Endodermal cell (in vitro differentiated cells): ENCODE data around the gene CCHCR1. TPM values are rescaled to one million over a fixed set of nuclear protein-coding genes. Genes with fewer than 3 reads are reported as not detected.
A peak's percentile ranks its signal among the peaks of the same experiment; 100 is the strongest.

Experiments used
- DNase-seq: peaks from one replicate; pipeline ENCODE4 v3.0.0-alpha.2; 2017
- H3K27ac ChIP-seq: 2 replicates; pipeline ENCODE4 v1.5.1; 2013; ENCODE audit warnings: mild to moderate bottlenecking, low read depth, low read length, moderate library complexity
- H3K27me3 ChIP-seq: 2 replicates; pipeline ENCODE4 v1.6.1; 2013; ENCODE audit warnings: mild to moderate bottlenecking, low read length, moderate library complexity; ENCODE audit not compliant: insufficient read depth, control insufficient read depth, poor library complexity, severe bottlenecking
- H3K36me3 ChIP-seq: 2 replicates; pipeline ENCODE4 v1.7.0; 2013; ENCODE audit warnings: mild to moderate bottlenecking, low read length, moderate library complexity; ENCODE audit not compliant: control insufficient read depth, insufficient read depth
- H3K4me1 ChIP-seq: one replicate; pipeline ENCODE4 v1.7.0; 2013; ENCODE audit warnings: low read length; ENCODE audit not compliant: control insufficient read depth, insufficient read depth
- H3K4me3 ChIP-seq: 2 replicates; pipeline ENCODE4 v1.5.1; 2013; ENCODE audit warnings: mild to moderate bottlenecking, low read length, moderate library complexity
- H3K9ac ChIP-seq: 2 replicates; pipeline ENCODE4 v1.6.1; 2013; ENCODE audit warnings: mild to moderate bottlenecking, low read length, moderate library complexity; ENCODE audit not compliant: poor library complexity, severe bottlenecking; ENCODE audit errors: extremely low read depth
- H3K9me3 ChIP-seq: 2 replicates; pipeline ENCODE4 v1.6.1; 2013; ENCODE audit warnings: mild to moderate bottlenecking, low read length, moderate library complexity; ENCODE audit not compliant: control insufficient read depth
- H3K27ac Mint-ChIP-seq: 2 replicates; pipeline ENCODE4 v1.8.0; 2020; ENCODE audit warnings: mixed read lengths
- H3K27me3 Mint-ChIP-seq: 2 replicates; pipeline ENCODE4 v1.8.0; 2021; ENCODE audit warnings: mild to moderate bottlenecking, mixed read lengths; ENCODE audit not compliant: insufficient read depth
- H3K36me3 Mint-ChIP-seq: 2 replicates; pipeline ENCODE4 v1.8.0; 2020; ENCODE audit warnings: low read depth, mixed read lengths
- H3K4me1 Mint-ChIP-seq: 2 replicates; pipeline ENCODE4 v1.8.0; 2020; ENCODE audit warnings: mixed read lengths
- H3K4me3 Mint-ChIP-seq: 2 replicates; pipeline ENCODE4 v1.8.0; 2020; ENCODE audit warnings: mild to moderate bottlenecking, moderate library complexity, mixed read lengths
- H3K9me3 Mint-ChIP-seq: 2 replicates; pipeline ENCODE4 v1.8.0; 2020; ENCODE audit warnings: mild to moderate bottlenecking, mixed read lengths
- WGBS, 2 experiments: methylation state at CpG; one replicate each; pipeline versions ENCODE4 v1.1.5 to v1.1.7; 2013; ENCODE audit warnings: missing lambda C conversion rate in 2 of 2, mixed read lengths in 1 of 2; ENCODE audit not compliant: insufficient coverage in 1 of 2, insufficient read length in 1 of 2; 5-methylcytosine and 5-hydroxymethylcytosine counted together
- total RNA-seq, 2 donors: library from RNA; stranded (reverse); fragmentation: NEBNext Ultra II Directional in 1 of 2; extraction: Animal tissue kit (Norgen Biotek cat#: 25700) in 1 of 2; gene quantifications; 2 replicates in 1 of 2; 3 replicates in 1 of 2; pipeline ENCODE4 v1.2.1, GENCODE V29; 2021
- TF ChIP-seq, protein P1 (sequence below): fragments of 200-600 bp; sonication (generic); conservative IDR thresholded peaks from 2 replicates; pipeline ENCODE4 v1.5.0; 2021; ENCODE audit warnings: antibody characterized with exemption, mild to moderate bottlenecking

Gene CCHCR1
- total RNA-seq, 2 donors from 2014 or later: 56.5 to 73.6 TPM

DNA sequence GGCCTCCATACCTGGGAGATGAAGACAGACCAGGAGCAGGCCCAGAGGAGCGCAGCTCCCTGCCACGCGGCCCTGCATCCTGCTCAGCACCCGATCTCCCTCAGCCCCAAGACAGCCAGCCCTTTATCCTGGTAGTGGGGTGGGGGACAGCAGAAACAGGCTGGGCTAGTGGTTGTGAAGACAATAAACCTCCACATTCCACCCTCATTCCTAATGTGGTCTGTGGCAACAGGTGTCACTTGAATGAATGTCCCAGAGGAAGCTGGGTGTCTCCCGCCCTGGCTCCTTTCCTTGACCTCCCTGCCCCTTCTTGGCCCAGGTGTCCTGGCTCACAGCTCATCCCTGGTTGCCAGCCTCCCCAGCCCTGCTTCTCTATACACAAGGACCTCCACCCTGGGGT is 45.1 kb downstream of the CCHCR1 start, which contains the start of gene C6orf15:
Gene C6orf15, minus strand, starts transcription at position 98 of the 400 bp plus-strand sequence. Its CDS starts 20 bp downstream, at position 78.
- peaks cover 17% of the 10 kb centered on the region for H3K27me3 Mint-ChIP-seq
- no peak within 1 kb of the TSS for H3K4me3 Mint-ChIP-seq
- Histone ChIP-seq H3K36me3 (no peaks in the 10 kb centered on the region), H3K27ac (no peak within 1 kb of the TSS), H3K9ac (no peak within 1 kb of the TSS), H3K4me1 (peaks cover 9% of the 10 kb centered on the region), H3K27me3 (no peaks in the 10 kb centered on the region), H3K9me3 (no peaks in the 10 kb centered on the region), H3K4me3 (no peak within 1 kb of the TSS)
- H3K9me3 Mint-ChIP-seq: no peaks in the 10 kb centered on the region
- TF ChIP-seq, protein P1, sequence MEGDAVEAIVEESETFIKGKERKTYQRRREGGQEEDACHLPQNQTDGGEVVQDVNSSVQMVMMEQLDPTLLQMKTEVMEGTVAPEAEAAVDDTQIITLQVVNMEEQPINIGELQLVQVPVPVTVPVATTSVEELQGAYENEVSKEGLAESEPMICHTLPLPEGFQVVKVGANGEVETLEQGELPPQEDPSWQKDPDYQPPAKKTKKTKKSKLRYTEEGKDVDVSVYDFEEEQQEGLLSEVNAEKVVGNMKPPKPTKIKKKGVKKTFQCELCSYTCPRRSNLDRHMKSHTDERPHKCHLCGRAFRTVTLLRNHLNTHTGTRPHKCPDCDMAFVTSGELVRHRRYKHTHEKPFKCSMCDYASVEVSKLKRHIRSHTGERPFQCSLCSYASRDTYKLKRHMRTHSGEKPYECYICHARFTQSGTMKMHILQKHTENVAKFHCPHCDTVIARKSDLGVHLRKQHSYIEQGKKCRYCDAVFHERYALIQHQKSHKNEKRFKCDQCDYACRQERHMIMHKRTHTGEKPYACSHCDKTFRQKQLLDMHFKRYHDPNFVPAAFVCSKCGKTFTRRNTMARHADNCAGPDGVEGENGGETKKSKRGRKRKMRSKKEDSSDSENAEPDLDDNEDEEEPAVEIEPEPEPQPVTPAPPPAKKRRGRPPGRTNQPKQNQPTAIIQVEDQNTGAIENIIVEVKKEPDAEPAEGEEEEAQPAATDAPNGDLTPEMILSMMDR: no peak
- WGBS, 2 experiments: 88 to 90% methylated on average over 1 to 4 of the region's 5 CpGs
- H3K4me1 Mint-ChIP-seq: peaks cover 34% of the 10 kb centered on the region
- DNase-seq: no peak
- no peaks in the 10 kb centered on the region for H3K36me3 Mint-ChIP-seq
- H3K27ac Mint-ChIP-seq: no peak within 1 kb of the TSS

GRCh38 chr6:31111712-31112111 is 45.9 kb downstream of the CCHCR1 start:
- Mint-ChIP-seq H3K27ac (no peak overlapping the region), H3K4me1 (peaks cover 30% of the 10 kb centered on the region), H3K36me3 (no peaks in the 10 kb centered on the region), H3K4me3 (no peak overlapping the region), H3K9me3 (no peaks in the 10 kb centered on the region), H3K27me3 (peaks cover 17% of the 10 kb centered on the region)
- Histone ChIP-seq H3K9ac (no peak overlapping the region), H3K9me3 (no peaks in the 10 kb centered on the region), H3K36me3 (no peaks in the 10 kb centered on the region), H3K27me3 (no peaks in the 10 kb centered on the region), H3K4me3 (no peak overlapping the region), H3K27ac (no peak overlapping the region), H3K4me1 (peaks cover 9% of the 10 kb centered on the region)
- WGBS, 2 experiments: 88 to 95% methylated on average over 7 to 13 of the region's 13 CpGs
- DNase-seq: no peak
- TF ChIP-seq, protein P1: no peak

- Mint-ChIP-seq H3K27me3 (peaks cover 17% of the 10 kb centered on the region), H3K36me3 (no peaks in the 10 kb centered on the region), H3K4me3 (no peak overlapping the region), H3K9me3 (no peaks in the 10 kb centered on the region), H3K4me1 (peaks cover 30% of the 10 kb centered on the region), H3K27ac (no peak overlapping the region)
- TF ChIP-seq, protein P1: peak; percentile 39
- no peaks in the 10 kb centered on the region for H3K36me3 ChIP-seq
- H3K9me3 ChIP-seq: no peaks in the 10 kb centered on the region
- DNase-seq: peak; percentile 81
- H3K9ac ChIP-seq: no peak overlapping the region
- WGBS, 2 experiments: 74 to 92% methylated on average over 5 to 11 of the region's 11 CpGs
- peaks cover 9% of the 10 kb centered on the region for H3K4me1 ChIP-seq
- no peak overlapping the region for H3K4me3 ChIP-seq
- H3K27ac ChIP-seq: no peak overlapping the region
- H3K27me3 ChIP-seq: no peaks in the 10 kb centered on the region
Observed at GRCh38 chr6:31110825-31111582, 46.6 kb downstream of the CCHCR1 start.
